Kidney (tissue), 14 donors: ENCODE measurements around the gene ZKSCAN3. TPM values are rescaled to one million over a fixed set of nuclear protein-coding genes. Genes with fewer than 3 reads are reported as not detected.

Experiments used
- DNase-seq, 5 donors: peaks; one replicate each; pipeline ENCODE4 v3.0.0-alpha.2; 2013 to 2020
- FAIRE-seq: peaks from 2 replicates; lab custom pipeline; 2012; peaks lifted over from hg19 to GRCh38; lab: Jason Lieb, UNC
- H3K27ac ChIP-seq, 2 donors: one replicate each; pipeline ENCODE4 v1.7.0; 2013; ENCODE audit warnings: low read depth in 2 of 2, low read length in 2 of 2, inconsistent platforms in 1 of 2
- H3K27me3 ChIP-seq: one replicate; pipeline ENCODE4 v1.7.1; 2013; ENCODE audit warnings: low read length, inconsistent platforms; ENCODE audit not compliant: control insufficient read depth, insufficient read depth
- H3K36me3 ChIP-seq, 3 donors: one replicate each; pipeline versions ENCODE4 v1.7.0 to v1.7.1; 2013; ENCODE audit warnings: low read length in 3 of 3, control low read depth in 1 of 3, inconsistent platforms in 1 of 3; ENCODE audit not compliant: insufficient read depth in 3 of 3, control insufficient read depth in 2 of 3
- H3K4me1 ChIP-seq, 3 donors: one replicate each; pipeline versions ENCODE4 v1.7.0 to v1.7.1; 2013; ENCODE audit warnings: low read length in 3 of 3, inconsistent platforms in 1 of 3, low read depth in 1 of 3; ENCODE audit not compliant: control insufficient read depth in 2 of 3, insufficient read depth in 2 of 3
- H3K4me3 ChIP-seq, 3 donors: one replicate each; pipeline versions ENCODE4 v1.7.0 to v1.8.1; 2013; ENCODE audit warnings: low read length in 3 of 3, control low read depth in 1 of 3, inconsistent platforms in 1 of 3
- H3K9ac ChIP-seq, 3 donors: one replicate each; pipeline versions ENCODE4 v1.7.0 to v1.7.1; 2013; ENCODE audit warnings: low read length in 3 of 3, control low read depth in 1 of 3, inconsistent platforms in 1 of 3
- H3K9me3 ChIP-seq, 3 donors: one replicate each; pipeline versions ENCODE4 v1.7.0 to v1.7.1; 2013; ENCODE audit warnings: low read length in 3 of 3, control low read depth in 1 of 3, inconsistent platforms in 1 of 3; ENCODE audit not compliant: control insufficient read depth in 2 of 3, insufficient read depth in 1 of 3
- CTCF ChIP-seq: IDR thresholded peaks from 3 replicates; pipeline ENCODE4 v1.5.1; 2012; ENCODE audit warnings: mild to moderate bottlenecking, moderate library complexity, borderline replicate concordance; ENCODE audit not compliant: insufficient read depth; ENCODE audit errors: extremely low read depth
- intact Hi-C: fragments of 100-400 bp; cut with DNase I; formaldehyde crosslinking; loops from one replicate; pipeline ENCODE4 v1.11.1; 2022
- polyA plus RNA-seq: library from polyadenylated mRNA; stranded (reverse); fragments of 350-450 nt; fragmentation: Illumina TruSeq; extraction: RNeasy Lipid Tissue Mini Kit (QIAGEN cat#74804); gene quantifications from one replicate; pipeline ENCODE4 v1.2.3, GENCODE V29; 2014; ENCODE audit warnings: low read depth, low replicate concordance; ENCODE audit not compliant: insufficient read depth
- total RNA-seq: library from RNA; stranded (reverse); fragmentation: NEBNext Ultra II Directional; extraction: Animal tissue kit (Norgen Biotek cat#: 25700); gene quantifications from one replicate; pipeline ENCODE4 v1.2.1, GENCODE V29; 2021
- donor health status: control.
- donor health status: control.
- donor health status: control.
- donor health status: control.
- donor health status: control.
- donor health status: DM: yes; HTN: yes; CAD: no.
- donor health status: Normal renal cell carcinoma (clear cell type).

Gene ZKSCAN3
- total and polyA plus RNA-seq, 2 donors from 2014 or later: 3.5 to 8.3 TPM

GRCh38 chr6:28334286-28335039, 15.3 kb upstream of the ZKSCAN3 start:
- Histone ChIP-seq H3K9me3 (no peaks in the 10 kb centered on the region), H3K27me3 (no peaks in the 10 kb centered on the region), H3K4me1 (peaks cover 0 to 7% (median 7%) of the 10 kb centered on the region in 3 donors), H3K4me3 (peak overlapping the region in 2 of 3 donors; percentile 86 to 96), H3K36me3 (no peaks in the 10 kb centered on the region), H3K9ac (peak overlapping the region in 1 of 3 donors; percentile 94), H3K27ac (peak overlapping the region in 1 of 2 donors; percentile 99)
- TF ChIP-seq CTCF: no peak
- DNase-seq: peak in 2 of 5 donors; percentile 43 to 68
- FAIRE-seq: no peak
- intact Hi-C loops: no loop called here

DNA sequence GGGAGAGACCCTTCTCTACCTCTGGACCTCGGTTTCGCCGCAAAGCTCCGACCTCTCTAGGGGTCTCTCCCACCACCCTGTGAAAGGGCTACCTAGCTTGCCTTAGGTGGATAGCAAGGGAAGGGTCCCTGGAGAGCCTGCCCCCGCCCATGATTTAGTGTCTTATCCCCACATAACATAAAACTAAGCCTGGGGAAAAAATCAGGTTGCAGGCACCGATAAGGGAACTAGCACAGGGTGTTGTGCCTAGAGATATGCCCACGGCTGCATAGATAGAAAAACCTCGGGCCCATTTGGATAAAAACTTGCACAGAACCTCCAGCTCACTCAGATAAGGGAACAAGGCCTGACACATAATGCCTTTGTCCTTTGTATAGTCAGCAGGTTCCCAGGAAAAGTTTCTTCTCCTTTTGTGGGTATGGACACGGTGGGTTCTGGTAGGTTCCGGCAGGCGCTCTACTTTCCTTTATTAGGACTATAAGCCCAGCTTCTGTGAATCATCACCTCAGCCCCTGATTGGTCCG, 14.6 kb upstream of the ZKSCAN3 start:
- TF ChIP-seq CTCF: no peak
- intact Hi-C loops: no loop called here
- H3K9ac ChIP-seq: peak overlapping the region; percentile 79 to 98 (median 94)
- H3K36me3 ChIP-seq: no peaks in the 10 kb centered on the region
- H3K27ac ChIP-seq: peak overlapping the region; percentile 98 to 99
- H3K4me3 ChIP-seq: peak overlapping the region; percentile 86 to 96 (median 88)
- peaks cover 0 to 7% (median 7%) of the 10 kb centered on the region in 3 donors for H3K4me1 ChIP-seq
- no peaks in the 10 kb centered on the region for H3K27me3 ChIP-seq
- DNase-seq: peak in 3 of 5 donors; percentile 65 to 99 (median 97)
- H3K9me3 ChIP-seq: no peaks in the 10 kb centered on the region
- no peak for FAIRE-seq

DNA sequence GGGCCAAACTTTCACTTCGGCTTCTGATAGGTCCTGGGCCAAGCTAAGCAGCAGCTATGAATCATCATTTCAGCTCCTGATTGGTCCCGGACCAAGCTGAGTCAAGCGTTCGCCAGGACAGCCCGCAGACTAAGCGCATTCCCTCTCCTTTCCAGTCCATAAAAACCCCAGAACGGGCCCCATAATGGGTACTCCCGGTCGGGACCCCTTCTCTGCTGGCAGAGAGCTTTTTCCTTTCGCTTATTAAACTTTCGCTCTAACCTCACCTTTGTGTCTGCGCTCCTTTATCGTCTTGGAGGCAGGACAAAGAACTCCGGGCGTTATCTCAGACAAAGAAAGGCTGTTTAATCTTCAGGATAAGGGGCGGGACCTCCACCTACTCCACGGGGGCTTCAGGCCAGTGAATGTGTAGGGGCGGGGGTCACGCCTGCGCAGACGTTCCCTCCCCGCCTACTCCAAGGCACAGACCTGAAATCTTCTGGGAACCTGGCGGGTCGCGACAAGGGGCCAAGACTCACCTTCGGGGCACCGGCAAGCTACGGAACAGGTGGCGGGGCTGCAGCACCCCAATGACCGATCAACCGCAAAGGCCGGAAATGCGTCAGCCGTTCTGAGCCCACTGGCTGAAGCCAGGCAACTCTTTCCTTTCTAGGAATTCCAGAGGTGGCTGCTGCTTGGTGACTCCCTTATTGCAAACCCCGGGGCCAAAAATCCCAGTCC, 14.0 kb upstream of the ZKSCAN3 start, which contains the start of gene ZSCAN31:
Gene ZSCAN31, minus strand, starts transcription at position 585 of the 720 bp plus-strand sequence. CDS start 6,465 bp downstream, outside the sequence.
- Histone ChIP-seq H3K4me1 (peaks cover 0 to 7% (median 7%) of the 10 kb centered on the region in 3 donors), H3K36me3 (no peaks in the 10 kb centered on the region), H3K9ac (peak within 1 kb of the TSS; percentile 94 to 98 (median 95)), H3K27ac (peak within 1 kb of the TSS; percentile 98 to 99), H3K4me3 (peak within 1 kb of the TSS; percentile 86 to 96 (median 88)), H3K9me3 (no peaks in the 10 kb centered on the region), H3K27me3 (no peaks in the 10 kb centered on the region)
- FAIRE-seq: peak; percentile 97
- intact Hi-C loops: no loop called here
- no peak for TF ChIP-seq CTCF
- DNase-seq: peak; percentile 93 to 99 (median 97)
